A673 (cell line): ENCODE data around the gene ARPC2.

Source experiments
- EZH2 ChIP-seq: fragments of 200-600 bp; sonication (generic); IDR thresholded peaks from 2 replicates; pipeline ENCODE4 v1.6.1; 2017; ENCODE audit warnings: borderline replicate concordance, low read depth, mild to moderate bottlenecking, mixed read lengths, antibody characterized with exemption, low read length; ENCODE audit not compliant: poor library complexity, severe bottlenecking
- TF ChIP-seq, protein P1 (sequence below): fragments of 300-800, 200-600 bp; sonication (generic); conservative IDR thresholded peaks from 2 replicates; pipeline ENCODE4 v1.5.1; 2017; ENCODE audit warnings: low read depth, mild to moderate bottlenecking, antibody characterized with exemption, low read length, moderate library complexity, mixed read lengths

DNA sequence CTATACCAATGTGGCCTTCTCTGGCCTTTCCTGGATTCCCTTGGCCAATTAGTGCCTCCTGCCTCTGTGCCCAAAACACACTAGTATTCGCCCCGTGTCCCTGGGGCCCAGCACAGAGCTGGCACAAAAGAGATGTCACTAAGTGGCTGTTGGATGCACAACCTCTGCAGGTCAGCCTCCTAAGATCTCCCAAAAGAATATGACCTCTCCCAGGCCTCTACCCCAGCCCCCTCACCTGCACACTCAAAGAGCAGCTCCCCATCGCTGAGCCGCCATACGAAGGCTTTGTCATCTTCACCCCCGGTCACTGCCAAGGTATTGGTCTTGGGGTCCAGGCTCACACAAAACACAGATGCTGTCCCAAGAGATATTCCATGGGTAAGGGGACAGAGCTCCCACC lies 50.3 kb downstream of the ARPC2 start:
- no peak for TF ChIP-seq EZH2
- TF ChIP-seq, protein P1, sequence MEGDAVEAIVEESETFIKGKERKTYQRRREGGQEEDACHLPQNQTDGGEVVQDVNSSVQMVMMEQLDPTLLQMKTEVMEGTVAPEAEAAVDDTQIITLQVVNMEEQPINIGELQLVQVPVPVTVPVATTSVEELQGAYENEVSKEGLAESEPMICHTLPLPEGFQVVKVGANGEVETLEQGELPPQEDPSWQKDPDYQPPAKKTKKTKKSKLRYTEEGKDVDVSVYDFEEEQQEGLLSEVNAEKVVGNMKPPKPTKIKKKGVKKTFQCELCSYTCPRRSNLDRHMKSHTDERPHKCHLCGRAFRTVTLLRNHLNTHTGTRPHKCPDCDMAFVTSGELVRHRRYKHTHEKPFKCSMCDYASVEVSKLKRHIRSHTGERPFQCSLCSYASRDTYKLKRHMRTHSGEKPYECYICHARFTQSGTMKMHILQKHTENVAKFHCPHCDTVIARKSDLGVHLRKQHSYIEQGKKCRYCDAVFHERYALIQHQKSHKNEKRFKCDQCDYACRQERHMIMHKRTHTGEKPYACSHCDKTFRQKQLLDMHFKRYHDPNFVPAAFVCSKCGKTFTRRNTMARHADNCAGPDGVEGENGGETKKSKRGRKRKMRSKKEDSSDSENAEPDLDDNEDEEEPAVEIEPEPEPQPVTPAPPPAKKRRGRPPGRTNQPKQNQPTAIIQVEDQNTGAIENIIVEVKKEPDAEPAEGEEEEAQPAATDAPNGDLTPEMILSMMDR = no peak
